Measurements from ENCODE around the gene AUTS2. TPM values are rescaled to one million over a fixed set of nuclear protein-coding genes. Genes with fewer than 3 reads are reported as not detected.

The AUTS2 gene
- total RNA-seq, 1 experiment from 2014 or later = 256 TPM

- no peak overlapping the region for H3T11ph ChIP-seq (ENCODE audit: low read length)
- no peak for TF ChIP-seq CTCF (conservative IDR thresholded peaks at IDR 0.05)
- H2BK15ac ChIP-seq (ENCODE audit: low read depth, low read length) = no peak overlapping the region
- H4K8ac ChIP-seq (replicated peaks; ENCODE audit: insufficient read length, low read depth, low read length) = no peak overlapping the region
- no peaks in the 10 kb centered on the region for H3K79me1 ChIP-seq (ENCODE audit: insufficient read depth, low read depth, low read length, poor library complexity, severe bottlenecking)
- no peak overlapping the region for H2AFZ ChIP-seq (ENCODE audit: low read length)
- H3K9ac ChIP-seq (ENCODE audit: extremely low read depth, insufficient read length, low read length) = no peak overlapping the region
- no peak overlapping the region for H2AK5ac ChIP-seq (ENCODE audit: insufficient read length, low read length)
- no peak overlapping the region for H3K4me2 ChIP-seq (ENCODE audit: insufficient read depth, insufficient read length, low read length)
- no peak overlapping the region for H3K23ac ChIP-seq (ENCODE audit: insufficient read length, low read depth, low read length)
- H3K23me2 ChIP-seq (ENCODE audit: insufficient read length, low read depth, low read length, poor library complexity, severe bottlenecking) = no peaks in the 10 kb centered on the region
- H4K5ac ChIP-seq (ENCODE audit: insufficient read length, low read depth, low read length) = no peak overlapping the region
- Mint-ChIP-seq H3K27me3 (ENCODE audit: low read depth) (no peaks in the 10 kb centered on the region), H3K4me1 (peaks cover 21 to 23% of the 10 kb centered on the region in 2 experiments), H3K27ac (no peak overlapping the region), H3K9me3 (no peaks in the 10 kb centered on the region), H3K4me3 (no peak overlapping the region), H3K36me3 (ENCODE audit: insufficient read depth in 1 of 3, low read depth in 3 of 3) (no peaks in the 10 kb centered on the region)
- H3K56ac ChIP-seq (ENCODE audit: insufficient read length, low read depth, low read length) = no peak overlapping the region
- no peak overlapping the region for H3K18ac ChIP-seq (ENCODE audit: insufficient read length, low read depth, low read length)
- no peak overlapping the region for H4K91ac ChIP-seq (ENCODE audit: insufficient read length, low read depth, low read length)
- no peak for DNase-seq
- no peak overlapping the region for H2BK20ac ChIP-seq (ENCODE audit: low read depth, low read length, poor library complexity, severe bottlenecking)
- no peaks in the 10 kb centered on the region for H3K9me3 ChIP-seq (ENCODE audit: control insufficient read depth, low read depth, low read length)
- no peaks in the 10 kb centered on the region for H3K27me3 ChIP-seq (ENCODE audit: insufficient read depth, low read length)
- WGBS (ENCODE audit: extremely low coverage, insufficient read length, low lambda C conversion rate) = no CpG with 5 or more reads among the region's 1 CpG
- no peaks in the 10 kb centered on the region; the same call in 1 of the 2 replicates for H3K4me1 ChIP-seq (ENCODE audit: insufficient read depth, low read length)
- H3K4ac ChIP-seq (ENCODE audit: low read depth, low read length) = no peak overlapping the region
- H3K27ac ChIP-seq (ENCODE audit: insufficient read length, low read depth, low read length) = no peak overlapping the region
- no peaks in the 10 kb centered on the region for H4K20me1 ChIP-seq (ENCODE audit: control insufficient read depth, insufficient read depth, insufficient read length)
- no peak overlapping the region for H2BK12ac ChIP-seq (ENCODE audit: insufficient read length, low read depth, low read length)
- H2BK120ac ChIP-seq (ENCODE audit: low read depth, low read length, poor library complexity, severe bottlenecking) = no peak overlapping the region
- no peak overlapping the region for H3K14ac ChIP-seq (ENCODE audit: insufficient read depth, low read length)
- H2BK5ac ChIP-seq (ENCODE audit: insufficient read length, low read length) = no peak overlapping the region
- H3K79me2 ChIP-seq (ENCODE audit: insufficient read depth, low read length) = no peaks in the 10 kb centered on the region; the same call in 1 of the 2 replicates
Observed at GRCh38 chr7:69776611-69777010, 178.3 kb downstream of the AUTS2 start.

All from H9 (cell line).